Inflammatory macrophage (primary cell): Measurements from ENCODE around the gene LGALS3.

Experiments
- DNase-seq, 2 donors: peaks; one replicate each; pipeline ENCODE4 v3.0.0-alpha.2; 2020 to 2022

The LGALS3 gene

DNA sequence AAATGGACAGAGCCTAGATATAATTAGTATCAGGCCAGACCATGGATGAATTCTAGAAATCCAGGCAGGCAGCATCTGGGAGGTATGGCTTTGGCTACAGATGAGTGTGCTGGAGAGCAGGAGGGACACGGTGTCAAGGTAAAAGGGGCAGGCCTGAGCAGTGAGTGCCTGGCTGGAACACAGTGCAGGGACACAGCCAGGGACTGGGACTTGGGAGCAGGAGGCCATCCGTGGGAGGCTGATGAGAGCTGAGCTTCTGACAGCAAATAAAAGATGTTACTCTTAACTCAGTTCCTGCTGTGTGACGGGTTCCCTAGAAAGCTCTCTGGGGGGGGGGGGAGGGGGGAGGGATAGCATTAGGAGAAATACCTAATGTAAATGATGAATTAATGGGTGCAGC, 13.6 kb upstream of the LGALS3 start:
- peak in 1 of 2 donors; percentile 32 for DNase-seq

DNA sequence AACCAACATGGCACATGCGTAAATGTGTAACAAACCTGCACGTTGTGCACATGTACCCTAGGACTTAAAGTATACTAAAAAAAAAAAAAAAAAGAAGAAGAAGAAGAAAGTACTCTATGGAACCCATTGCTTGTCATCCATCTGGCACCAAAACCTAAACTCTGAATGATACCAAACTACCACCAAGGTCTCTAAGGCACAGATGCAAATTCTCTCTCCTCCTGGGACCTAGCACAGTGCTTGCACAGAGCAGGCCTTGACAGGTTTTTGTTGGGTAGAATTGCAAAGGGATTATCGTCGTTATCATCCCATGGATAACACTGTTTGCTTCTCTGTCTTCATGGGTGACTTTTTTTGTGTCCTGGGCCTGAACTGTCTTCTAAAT, 13.2 kb upstream of the LGALS3 start:
- no peak for DNase-seq

DNA sequence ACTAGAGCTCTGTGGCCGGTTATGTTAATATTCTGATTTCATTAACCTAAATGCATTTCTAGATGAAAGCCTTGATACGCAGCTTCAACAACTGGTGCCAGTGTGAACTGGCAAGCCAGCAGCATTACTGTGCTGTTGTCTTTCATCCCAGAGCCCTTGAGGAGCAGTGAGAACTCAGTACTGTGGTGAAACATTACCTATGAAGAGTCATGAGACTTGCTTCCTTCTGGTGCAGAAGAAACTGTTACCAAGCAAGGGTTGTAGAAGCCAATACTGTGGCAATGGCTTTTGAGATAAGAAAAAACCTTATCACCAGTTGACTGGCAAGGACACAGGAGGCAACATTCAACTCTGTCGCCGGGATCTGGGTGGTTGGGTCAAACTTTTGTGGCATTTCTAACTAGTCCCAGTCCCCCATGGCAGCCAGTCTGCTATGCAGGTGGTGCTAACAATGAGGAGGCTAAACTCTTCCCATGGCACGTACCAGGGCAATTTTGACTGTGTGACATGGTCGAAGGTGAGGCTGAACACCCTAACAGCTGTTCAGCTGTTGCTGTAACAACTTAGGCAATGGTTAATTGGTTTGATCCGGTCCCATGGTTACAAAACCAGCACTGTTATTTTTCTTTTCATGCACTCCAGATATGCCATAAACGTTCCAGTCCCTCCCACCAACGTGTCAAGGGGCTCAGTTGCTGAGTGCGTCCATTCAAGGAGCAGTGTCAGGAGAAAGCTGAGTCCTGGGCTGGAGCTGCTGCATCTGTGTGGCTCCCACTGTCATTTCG, 12.6 kb upstream of the LGALS3 start:
- DNase-seq, result peak in 1 of 2 donors; percentile 52

DNA sequence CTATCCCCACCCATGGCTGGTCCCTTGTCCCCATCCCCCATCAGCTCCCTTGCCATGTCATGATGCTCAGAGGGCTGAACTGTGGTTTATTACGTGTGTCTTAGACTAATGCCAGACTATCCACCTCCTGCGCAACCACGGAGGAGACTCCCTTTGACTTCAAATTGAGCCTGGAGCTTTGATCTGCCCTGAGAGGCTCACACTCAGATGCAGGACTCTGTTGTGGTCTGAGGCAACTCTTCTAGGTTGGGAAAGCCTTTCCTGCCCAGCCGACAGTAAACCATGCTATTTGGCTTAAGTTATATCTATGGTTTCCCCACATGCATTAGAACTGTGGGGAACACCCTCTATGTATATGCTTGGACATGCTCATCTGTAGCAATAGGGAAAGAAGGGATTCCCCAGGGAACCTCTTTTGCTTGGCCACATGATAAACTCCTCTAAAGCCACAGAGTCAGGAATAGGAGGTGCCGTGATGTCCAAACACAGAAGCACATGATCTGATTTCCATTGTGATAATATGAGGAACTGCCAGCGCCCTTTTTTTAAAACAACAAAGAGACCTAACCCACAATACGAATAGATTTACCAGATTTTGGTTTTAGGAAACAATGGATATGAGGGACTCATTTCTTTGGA, 11.1 kb upstream of the LGALS3 start:
- peak; percentile 95 to 96 for DNase-seq

DNA sequence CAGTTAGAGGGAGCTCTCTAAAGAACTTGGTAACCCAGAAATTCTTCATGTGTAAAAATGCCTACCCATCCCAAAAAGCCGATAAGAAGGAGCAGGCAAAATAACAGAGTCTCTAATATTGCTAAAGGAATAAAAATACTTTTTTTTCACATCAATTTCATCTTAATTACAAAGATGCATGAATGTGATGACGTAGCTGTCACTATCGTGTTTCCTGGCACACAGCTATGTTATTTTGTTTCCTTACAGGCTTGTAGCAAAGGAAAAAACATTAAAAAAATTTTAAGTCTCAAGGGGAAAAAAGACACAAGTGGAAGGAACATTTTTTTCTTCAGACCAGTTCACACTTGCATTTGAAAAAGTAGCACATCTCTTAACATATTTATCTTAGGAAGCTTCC, 10.3 kb upstream of the LGALS3 start:
- DNase-seq, result no peak

DNA sequence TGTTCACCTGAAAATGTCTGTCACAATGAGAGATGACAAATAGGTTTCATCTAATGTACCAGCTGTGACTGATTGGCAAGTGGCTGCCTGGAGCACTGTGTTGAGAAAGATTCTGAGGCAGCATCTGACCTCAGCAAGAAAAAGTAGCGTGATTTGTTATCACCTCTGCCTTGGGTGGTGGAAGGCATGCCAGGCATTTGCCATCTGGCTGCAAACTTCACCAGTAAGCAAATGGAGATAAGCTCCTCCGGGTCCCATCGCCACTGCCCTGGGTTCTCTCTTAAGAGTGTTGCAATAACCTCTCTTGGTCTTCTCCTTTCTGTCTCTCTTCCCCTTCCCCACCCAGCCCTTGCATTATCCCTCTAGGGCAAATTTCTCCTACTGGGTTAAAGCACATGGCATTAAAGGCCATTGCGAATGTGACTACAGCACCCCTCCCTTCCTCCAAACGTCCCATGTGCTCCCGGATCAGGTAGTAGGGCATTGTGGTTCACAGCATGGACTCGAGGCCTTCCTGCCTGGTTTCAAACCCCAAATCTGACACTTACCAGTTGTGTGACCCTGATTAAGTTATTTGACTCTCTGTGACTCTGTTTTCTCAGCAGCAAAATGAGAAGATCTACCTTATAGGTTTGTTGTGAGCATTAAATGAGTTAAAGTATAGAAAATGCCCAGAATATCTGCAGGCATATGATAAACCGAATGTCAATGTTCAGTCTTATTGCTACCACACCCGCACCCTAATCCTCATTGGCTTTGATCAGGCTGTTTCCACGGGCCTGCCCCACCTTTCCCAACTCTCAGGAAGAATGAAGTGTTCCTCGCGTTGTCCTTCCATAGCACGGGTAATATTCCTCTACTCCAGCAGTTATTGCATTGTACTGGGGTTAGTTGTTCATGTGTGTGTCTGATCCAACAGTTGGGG, 8.2 kb upstream of the LGALS3 start:
- peak; percentile 75 to 86 for DNase-seq

DNA sequence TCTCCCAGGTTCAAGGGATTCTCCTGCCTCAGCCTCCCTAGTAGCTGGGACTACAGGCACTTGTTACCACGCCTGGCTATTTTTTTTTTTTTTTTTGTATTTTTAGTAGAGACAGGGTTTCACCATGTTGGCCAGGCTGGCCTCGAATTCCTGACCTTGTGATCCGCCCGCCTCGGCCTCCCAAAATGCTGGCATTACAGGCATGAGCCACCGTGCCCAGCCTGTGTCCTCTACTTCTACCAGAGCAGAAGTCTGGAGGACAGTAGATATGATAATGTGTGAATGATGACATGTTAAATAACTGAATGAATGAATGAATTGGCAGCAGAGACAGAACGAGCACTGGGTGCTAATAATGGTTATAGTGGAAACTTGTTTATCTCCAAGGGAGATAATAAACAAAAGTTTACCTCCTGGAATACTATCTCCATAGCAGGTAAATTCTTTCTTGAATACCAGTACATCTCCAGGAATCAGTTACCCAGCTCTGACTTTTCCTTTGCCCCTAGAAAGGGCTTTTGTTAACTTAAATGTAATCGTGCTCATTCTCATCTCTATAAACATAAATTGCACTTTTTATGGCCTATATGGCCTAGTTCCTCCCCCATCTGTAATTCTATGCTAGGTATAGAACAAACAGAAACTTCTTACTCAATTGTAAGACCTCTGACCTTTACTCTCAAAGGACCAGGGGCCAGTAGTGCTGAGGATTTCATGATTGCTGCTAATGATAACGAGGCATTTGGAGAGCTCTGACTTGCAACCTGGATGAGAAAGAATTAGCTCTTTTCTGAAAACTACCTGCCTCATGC, 7.2 kb upstream of the LGALS3 start:
- DNase-seq, result no peak

DNA sequence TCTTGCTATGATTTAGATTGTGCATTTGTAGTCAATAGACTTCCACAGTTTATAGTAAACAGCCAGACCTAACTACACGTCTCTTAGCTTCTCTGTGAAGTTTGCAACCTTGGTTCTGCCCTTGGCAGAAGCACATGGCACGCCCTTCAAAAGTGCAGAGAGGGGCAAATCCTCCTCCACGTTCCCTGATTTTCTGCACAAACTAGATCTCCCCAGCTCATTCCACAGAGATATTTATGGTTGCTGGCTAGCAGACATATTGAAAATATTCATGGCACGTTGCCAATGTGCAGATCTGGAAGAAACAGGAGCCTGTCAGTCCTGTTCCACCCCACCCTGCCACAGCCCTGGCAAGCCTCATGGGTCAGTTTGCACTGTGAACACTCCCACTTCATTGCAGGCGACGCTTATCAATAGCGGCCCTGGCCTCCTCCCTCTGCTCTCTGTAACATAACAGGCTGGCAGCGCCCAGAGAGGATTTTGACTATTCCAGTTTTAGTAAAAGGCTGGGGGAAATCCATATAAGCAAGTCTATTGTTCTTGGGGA, 6.5 kb upstream of the LGALS3 start:
- no peak for DNase-seq

DNA sequence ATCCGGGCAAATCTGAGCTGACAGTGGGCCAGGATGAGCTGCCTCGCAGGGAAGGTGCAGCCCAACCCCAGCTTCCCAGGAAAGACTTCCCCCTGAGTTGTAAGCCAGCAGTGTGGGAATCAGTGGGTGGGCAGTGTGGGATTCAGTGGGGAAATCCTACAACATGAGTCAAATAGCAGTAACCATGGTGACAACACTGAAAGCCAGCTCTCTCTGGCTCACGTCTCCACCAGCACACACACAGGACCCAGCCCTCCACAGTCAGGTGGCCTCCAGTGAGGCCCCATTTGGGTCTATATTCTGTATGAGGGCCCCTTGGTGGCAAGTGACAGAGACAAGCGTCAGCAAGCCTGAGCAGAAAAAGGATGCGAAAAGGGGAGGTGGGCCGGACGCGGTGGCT, 6.0 kb upstream of the LGALS3 start:
- peak; percentile 60 to 88 for DNase-seq

DNA sequence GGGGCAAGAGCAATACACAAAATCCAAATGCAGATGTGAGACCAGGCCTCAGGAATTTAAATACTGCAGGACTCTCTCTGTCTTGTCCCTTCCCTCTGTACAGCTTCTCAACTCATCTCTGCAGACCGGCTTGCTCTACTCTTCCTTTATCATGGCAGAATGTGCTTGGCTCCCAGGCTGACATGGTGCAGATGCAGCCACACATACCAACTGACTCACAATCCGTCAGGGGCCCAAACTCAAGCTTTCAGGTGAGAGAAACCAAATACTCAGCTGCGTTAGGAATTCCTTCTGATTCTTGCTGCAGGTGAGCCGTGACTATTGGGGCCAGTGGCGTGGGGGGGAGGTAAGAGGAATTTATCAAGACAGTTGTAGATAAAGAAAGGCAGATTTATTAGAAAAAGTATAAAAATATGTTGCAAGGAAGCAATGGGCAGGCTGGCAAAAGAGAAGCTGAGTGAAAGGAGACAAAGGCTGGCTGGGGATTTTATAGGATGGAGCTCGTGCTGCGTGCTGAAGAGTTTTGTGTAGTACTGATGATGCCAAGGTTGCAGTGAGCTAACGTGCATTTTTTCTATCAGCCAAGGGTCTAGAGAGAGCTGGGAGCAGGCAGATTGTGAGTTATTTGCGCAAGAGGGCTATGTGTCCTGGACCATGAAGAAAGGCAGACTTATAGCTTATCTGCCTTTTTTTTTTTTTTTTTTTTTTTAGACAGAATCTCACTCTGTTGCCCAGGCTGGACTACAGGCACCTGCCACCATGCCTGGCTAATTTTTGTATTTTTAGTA, 5.0 kb upstream of the LGALS3 start:
- DNase-seq, result no peak

DNA sequence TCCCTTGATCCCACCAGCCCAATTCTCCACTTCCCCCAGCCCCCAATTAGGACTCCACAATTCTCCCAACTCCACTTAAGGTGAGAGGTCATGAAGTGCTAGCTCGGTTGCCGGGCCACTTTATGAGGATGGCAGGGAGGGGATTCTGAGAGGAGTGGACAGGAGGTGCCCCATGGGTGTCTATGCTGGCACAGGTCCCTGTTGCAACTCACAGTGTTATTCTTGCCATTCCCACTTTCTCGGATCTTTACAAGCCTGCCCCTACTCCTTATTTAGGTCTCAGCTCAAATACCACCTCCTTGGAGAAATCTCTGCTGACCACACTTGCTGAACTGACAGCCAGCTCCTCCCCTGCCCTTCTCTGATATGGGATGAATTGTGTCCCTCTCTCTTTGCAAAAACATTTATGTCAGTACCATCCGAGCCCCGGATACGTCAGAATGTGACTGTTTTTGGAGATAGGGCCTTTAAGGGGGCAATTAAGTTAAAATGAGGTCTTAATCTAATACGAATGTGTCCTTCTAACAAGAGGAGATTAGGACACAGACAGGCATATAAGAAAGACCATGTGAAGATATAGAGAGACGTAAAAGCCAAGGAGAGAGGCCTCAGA, 4.2 kb upstream of the LGALS3 start:
- no peak for DNase-seq

DNA sequence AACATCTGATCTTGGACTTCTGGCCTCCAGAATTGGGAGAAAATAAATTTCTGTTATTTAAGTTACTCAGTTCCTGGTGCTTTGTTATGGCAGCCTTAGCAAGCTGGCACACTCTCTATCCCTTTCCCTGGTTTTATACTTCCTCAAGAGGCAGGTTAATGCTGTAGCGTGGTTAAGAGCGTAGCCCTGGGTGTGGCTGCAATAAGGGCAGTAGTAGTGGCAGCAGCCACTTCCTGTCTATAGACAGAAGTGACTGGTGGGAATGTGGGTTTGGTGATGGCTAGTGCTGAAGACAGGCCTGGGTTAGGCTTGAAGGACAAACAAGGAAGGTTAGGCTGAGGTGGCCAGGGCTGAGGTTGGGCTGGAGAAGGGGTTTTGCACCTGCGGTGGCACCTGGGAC, 3.6 kb upstream of the LGALS3 start:
- DNase-seq, result peak; percentile 90 to 94

DNA sequence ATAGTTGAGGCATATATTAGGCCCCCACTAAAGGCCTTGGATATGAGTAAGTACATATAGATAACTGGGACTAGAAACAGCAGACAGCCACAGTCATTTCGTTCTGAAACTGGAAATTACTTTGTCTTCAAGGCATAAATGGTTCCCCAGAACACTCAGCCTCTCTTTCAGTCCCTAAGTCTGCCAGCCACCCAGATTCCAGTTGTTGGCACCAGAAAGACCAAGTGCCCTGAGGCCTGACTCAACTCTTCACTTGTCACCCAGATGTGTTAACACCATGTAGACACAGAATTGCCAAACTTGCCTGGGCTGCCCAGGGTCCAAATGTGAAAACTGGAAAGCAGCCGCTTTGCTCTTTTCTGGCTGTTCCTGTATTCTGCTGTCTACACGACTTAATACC, 3.0 kb upstream of the LGALS3 start:
- DNase-seq, result peak; percentile 59 to 60

DNA sequence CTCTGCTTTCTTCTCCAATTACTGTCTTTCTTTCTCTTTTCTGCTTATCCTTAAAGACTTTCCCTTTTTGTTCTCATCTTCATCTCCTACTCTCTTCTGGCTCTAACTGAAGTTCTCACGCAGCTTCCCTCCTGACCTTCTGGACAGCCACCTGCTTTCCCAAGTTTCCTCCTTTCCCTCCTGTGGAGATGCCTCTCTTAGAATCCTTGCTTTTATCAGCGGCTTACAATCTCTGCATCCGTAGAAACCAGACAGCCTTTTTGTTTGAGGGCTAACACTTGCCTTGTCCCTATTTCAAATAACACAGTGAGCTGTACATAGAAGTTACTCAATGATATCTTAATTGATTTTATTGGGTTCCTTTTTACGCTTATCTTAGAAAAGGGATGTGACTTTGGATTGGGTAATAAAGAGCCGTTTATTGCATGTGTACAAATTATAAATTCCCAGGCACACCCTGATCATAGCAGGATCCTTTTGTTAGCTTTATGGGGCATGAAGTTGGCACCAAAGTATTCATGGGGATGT, 2.1 kb upstream of the LGALS3 start:
- DNase-seq, result peak in 1 of 2 donors; percentile 79

DNA sequence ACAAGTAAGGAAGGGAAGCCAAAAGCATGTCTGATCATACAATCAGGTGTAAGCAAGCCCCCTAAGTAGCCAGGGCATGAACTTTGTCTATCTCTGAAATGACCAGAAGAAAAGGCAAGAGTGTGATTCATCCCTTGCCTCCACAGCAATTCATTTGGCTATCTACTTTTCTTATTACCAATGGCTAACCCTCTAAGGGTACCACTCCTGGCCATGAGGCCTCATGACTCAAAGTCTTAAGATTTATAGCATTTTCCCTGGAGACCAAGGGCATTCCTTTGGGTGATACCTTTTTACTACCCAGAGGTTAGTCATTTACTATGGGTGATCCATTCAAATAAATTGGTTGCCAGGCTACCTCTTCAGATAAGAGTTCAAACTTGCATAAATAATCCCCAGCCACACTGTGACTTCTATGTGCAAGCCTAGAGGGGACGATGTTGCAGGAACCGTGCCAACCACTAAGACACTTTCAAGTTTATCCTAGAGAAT, 1.5 kb upstream of the LGALS3 start:
- no peak for DNase-seq

DNA sequence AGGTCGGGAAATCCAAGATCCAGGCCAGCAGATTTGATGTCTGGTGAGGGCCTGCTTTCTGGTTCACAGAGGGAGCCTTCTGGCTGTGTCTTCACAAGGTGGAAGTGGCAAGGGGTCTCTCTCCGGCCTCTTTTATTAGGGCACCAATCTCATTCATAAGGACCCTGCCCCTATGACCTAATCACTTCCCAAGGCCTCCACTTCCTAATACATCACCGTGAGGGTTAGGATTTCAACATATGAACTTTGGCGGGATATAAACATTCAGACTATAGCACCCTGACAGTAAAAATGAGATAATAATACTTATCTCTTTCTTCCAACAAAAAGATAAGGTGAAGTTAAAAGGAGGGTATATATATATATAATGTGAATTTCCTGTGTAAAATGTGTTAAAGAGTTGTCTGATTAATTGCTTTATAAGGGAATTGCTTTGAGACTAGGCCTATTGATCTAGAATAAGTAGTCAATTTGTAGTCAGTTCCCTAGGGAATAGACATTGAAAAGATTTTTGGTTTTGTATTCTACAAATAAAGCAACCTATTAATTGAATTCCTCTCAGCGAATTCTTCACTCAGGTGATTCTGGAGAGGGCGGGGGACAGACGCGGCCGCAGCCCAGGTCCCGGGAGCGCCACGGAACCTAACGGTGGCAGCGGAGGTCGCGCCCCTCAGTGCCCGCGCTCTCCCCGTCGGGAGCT, 516 bp upstream of the LGALS3 start:
- DNase-seq, result peak in 1 of 2 donors; percentile 38

DNA sequence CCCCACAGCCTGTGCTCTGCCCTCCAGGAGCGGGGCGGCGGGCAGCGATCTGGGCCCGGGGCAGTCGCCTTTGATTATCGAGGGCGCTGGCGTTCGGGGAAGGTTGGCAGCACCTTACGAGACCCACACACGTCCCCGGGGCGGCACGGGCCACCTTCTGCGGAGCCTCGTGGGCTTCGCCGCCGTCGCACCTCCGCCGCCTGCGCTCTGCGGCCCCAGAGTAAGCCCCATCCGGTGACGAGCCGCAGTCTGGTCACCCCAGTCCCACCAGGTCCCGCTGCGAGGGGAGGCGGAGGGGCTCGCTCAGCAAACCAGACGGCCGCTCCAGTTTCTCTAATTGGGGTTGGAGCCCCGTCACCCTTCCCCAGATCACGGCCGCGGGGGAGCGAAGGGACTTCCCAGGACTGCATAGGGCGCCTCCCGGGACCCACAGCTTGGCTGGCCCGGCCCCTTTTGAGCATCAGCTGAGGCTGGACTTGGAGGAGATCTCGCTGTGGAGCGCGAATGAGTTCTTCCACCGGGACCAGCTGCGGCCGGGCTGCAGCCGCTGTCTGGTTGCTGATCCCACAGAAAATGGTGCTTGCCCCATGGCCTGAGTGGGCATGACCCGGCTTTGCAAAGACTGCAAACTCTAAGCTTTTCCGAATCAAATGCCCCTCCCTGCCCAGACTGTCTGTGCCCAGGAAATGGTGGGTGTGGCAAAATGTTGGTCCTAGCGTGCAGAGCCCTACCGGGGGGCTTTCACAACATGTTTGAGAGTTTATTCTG, 560 bp downstream of the LGALS3 start:
- peak; percentile 68 to 73 for DNase-seq

DNA sequence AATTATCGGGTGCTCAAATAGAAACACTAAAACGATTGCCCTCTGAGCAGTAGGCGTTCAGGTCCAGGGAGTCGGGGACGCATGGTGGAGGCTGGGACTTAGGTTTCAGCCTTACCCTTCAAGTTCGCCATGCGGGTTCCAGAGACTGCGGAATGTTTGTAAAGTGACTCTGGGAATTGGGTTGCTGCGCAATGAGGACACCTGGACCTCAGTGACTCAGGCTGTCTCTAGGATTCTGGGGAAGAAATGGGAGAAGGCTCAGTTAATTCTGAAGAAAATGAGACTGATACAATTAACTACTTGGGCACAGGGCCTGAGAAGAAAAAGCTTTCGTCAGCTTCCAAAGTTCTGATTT, 1.1 kb downstream of the LGALS3 start:
- DNase-seq, result no peak
